H1 (cell line): ENCODE data around the gene SKAP2. TPM values are rescaled to one million over a fixed set of nuclear protein-coding genes. Genes with fewer than 3 reads are reported as not detected.

Experiments used
- CTCF ChIA-PET: fragments of 300-600 bp; sonication (Branson Sonifier 250); formaldehyde crosslinking; loops from one replicate; lab custom pipeline; 2021; ENCODE audit not compliant: partially characterized antibody; lab: Charles Lee
- POLR2A ChIA-PET: fragments of 300-600 bp; sonication (Branson Sonifier 250); formaldehyde crosslinking; loops from one replicate; lab custom pipeline; 2021; ENCODE audit warnings: inconsistent platforms; ENCODE audit not compliant: partially characterized antibody; lab: Charles Lee
- DNase-seq, 2 experiments: peaks; one replicate each; pipeline versions ENCODE4 v3.0.0 to v3.0.0-alpha.2; 2010 to 2022; ENCODE audit warnings: low spot score in 2 of 2, low read depth in 1 of 2, mixed read lengths in 1 of 2
- FAIRE-seq: peaks from 2 replicates; lab custom pipeline; 2011; peaks lifted over from hg19 to GRCh38; lab: Jason Lieb, UNC
- H2AFZ ChIP-seq: 2 replicates; pipeline ENCODE4 v1.8.1; 2012; ENCODE audit warnings: low read length, inconsistent platforms
- H2AK5ac ChIP-seq: 2 replicates; pipeline ENCODE4 v1.6.1; 2013; ENCODE audit warnings: low read depth, low read length
- H2BK120ac ChIP-seq: replicated peaks from 2 replicates; pipeline ENCODE3; 2013; ENCODE audit warnings: low read depth, low read length, inconsistent platforms
- H2BK12ac ChIP-seq: 2 replicates; pipeline ENCODE4 v1.6.1; 2013; ENCODE audit warnings: low read depth, low read length
- H2BK15ac ChIP-seq: 2 replicates; pipeline ENCODE4 v1.6.1; 2013; ENCODE audit warnings: low read length
- H2BK20ac ChIP-seq: 2 replicates; pipeline ENCODE4 v1.6.1; 2013; ENCODE audit warnings: low read length
- H2BK5ac ChIP-seq: 2 replicates; pipeline ENCODE4 v1.6.1; 2013; ENCODE audit warnings: low read depth, low read length
- H3K14ac ChIP-seq: 2 replicates; pipeline ENCODE4 v1.6.1; 2013; ENCODE audit warnings: inconsistent platforms; ENCODE audit not compliant: insufficient read length
- H3K18ac ChIP-seq: 2 replicates; pipeline ENCODE4 v1.6.1; 2013; ENCODE audit warnings: low read length; ENCODE audit errors: extremely low read depth
- H3K23ac ChIP-seq: 2 replicates; pipeline ENCODE4 v1.6.1; 2013; ENCODE audit warnings: inconsistent platforms; ENCODE audit not compliant: insufficient read length
- H3K23me2 ChIP-seq: 2 replicates; pipeline ENCODE4 v1.6.1; 2013; ENCODE audit warnings: low read depth, low read length
- H3K27ac ChIP-seq: 2 replicates; pipeline ENCODE4 v1.6.1; 2011; ENCODE audit warnings: low read depth, low read length, inconsistent platforms
- H3K27me3 ChIP-seq, 4 experiments: replicated peaks in 1 of 4; 1 replicate in 1 of 4; 2 replicates in 3 of 4; pipeline versions ENCODE4 v1.6.1 to v1.8.1; 2011 to 2013; ENCODE audit warnings: low read length in 3 of 4, mild to moderate bottlenecking in 3 of 4, inconsistent platforms in 2 of 4, mixed read lengths in 2 of 4, moderate library complexity in 1 of 4; ENCODE audit not compliant: control insufficient read depth in 3 of 4, insufficient read depth in 3 of 4; ENCODE audit errors: extremely low read depth in 1 of 4
- H3K36me3 ChIP-seq, 4 experiments: 2 replicates each; pipeline versions ENCODE4 v1.6.1 to v1.8.1; 2011 to 2013; ENCODE audit warnings: mild to moderate bottlenecking in 4 of 4, low read length in 3 of 4, moderate library complexity in 2 of 4, control low read depth in 1 of 4, inconsistent platforms in 1 of 4; ENCODE audit not compliant: insufficient read depth in 4 of 4, control insufficient read depth in 2 of 4
- H3K4ac ChIP-seq: replicated peaks from 2 replicates; pipeline ENCODE3; 2013; ENCODE audit warnings: low read length, low read depth, mixed read lengths, inconsistent platforms; ENCODE audit not compliant: insufficient read length
- H3K4me1 ChIP-seq, 4 experiments: replicated peaks in 1 of 4; 1 replicate in 1 of 4; 2 replicates in 3 of 4; pipeline versions ENCODE4 v1.6.1 to v1.8.1; 2011 to 2013; ENCODE audit warnings: low read length in 3 of 4, inconsistent platforms in 2 of 4, mixed read lengths in 1 of 4; ENCODE audit not compliant: insufficient read depth in 4 of 4, control insufficient read depth in 3 of 4
- H3K4me2 ChIP-seq, 2 experiments: 2 replicates each; pipeline versions ENCODE4 v1.6.1 to v1.8.1; 2011 to 2013; ENCODE audit warnings: low read depth in 2 of 2, low read length in 2 of 2, control low read depth in 1 of 2, inconsistent platforms in 1 of 2, mild to moderate bottlenecking in 1 of 2; ENCODE audit not compliant: insufficient read depth in 1 of 2
- H3K4me3 ChIP-seq, 4 experiments: fragments of 200-600, 300-600 bp in 1 of 4; sonication (generic), shearing (Covaris generic), sonication (Bioruptor Twin) in 1 of 4; 2 replicates each; pipeline versions ENCODE4 v1.5.1 to v1.8.1; 2011 to 2016; ENCODE audit warnings: low read length in 4 of 4, low read depth in 3 of 4, control low read depth in 2 of 4, inconsistent platforms in 2 of 4, mild to moderate bottlenecking in 2 of 4, mixed read lengths in 1 of 4, moderate library complexity in 1 of 4; ENCODE audit not compliant: insufficient read depth in 2 of 4; ENCODE audit errors: extremely low read depth in 1 of 4
- H3K56ac ChIP-seq: replicated peaks from 2 replicates; pipeline ENCODE3; 2013; ENCODE audit warnings: low read depth, mild to moderate bottlenecking, mixed read lengths, low read length, inconsistent platforms; ENCODE audit not compliant: insufficient read length
- H3K79me1 ChIP-seq: 2 replicates; pipeline ENCODE4 v1.6.1; 2013; ENCODE audit warnings: low read depth, low read length, control low read depth
- H3K79me2 ChIP-seq, 2 experiments: 2 replicates each; pipeline versions ENCODE4 v1.6.1 to v1.8.1; 2012 to 2013; ENCODE audit warnings: low read length in 2 of 2, mild to moderate bottlenecking in 2 of 2, inconsistent platforms in 1 of 2; ENCODE audit not compliant: insufficient read depth in 2 of 2, control insufficient read depth in 1 of 2
- H3K9ac ChIP-seq, 4 experiments: replicated peaks in 1 of 4; 1 replicate in 1 of 4; 2 replicates in 3 of 4; pipeline versions ENCODE4 v1.6.1 to v1.8.1; 2011 to 2013; ENCODE audit warnings: low read depth in 3 of 4, low read length in 3 of 4, control low read depth in 2 of 4, mild to moderate bottlenecking in 2 of 4, moderate library complexity in 2 of 4, inconsistent platforms in 1 of 4; ENCODE audit errors: extremely low read depth in 1 of 4
- H3K9me3 ChIP-seq, 2 experiments: 2 replicates each; pipeline versions ENCODE4 v1.6.1 to v1.8.1; 2012 to 2013; ENCODE audit warnings: mild to moderate bottlenecking in 2 of 2, moderate library complexity in 2 of 2, control low read depth in 1 of 2, inconsistent platforms in 1 of 2, low read depth in 1 of 2, low read length in 1 of 2, mixed read lengths in 1 of 2; ENCODE audit not compliant: insufficient read depth in 2 of 2
- H4K20me1 ChIP-seq, 2 experiments: replicated peaks in 1 of 2; 2 replicates each; pipeline versions ENCODE3 to v1.8.1; 2011 to 2013; ENCODE audit warnings: inconsistent platforms in 2 of 2, low read length in 2 of 2, mild to moderate bottlenecking in 1 of 2; ENCODE audit not compliant: insufficient read depth in 2 of 2, control insufficient read depth in 1 of 2
- H4K5ac ChIP-seq: 2 replicates; pipeline ENCODE4 v1.6.1; 2013; ENCODE audit warnings: low read length, low read depth, mixed read lengths, inconsistent platforms; ENCODE audit not compliant: insufficient read length
- H4K8ac ChIP-seq: 2 replicates; pipeline ENCODE4 v1.8.0; 2013; ENCODE audit warnings: mild to moderate bottlenecking, moderate library complexity, low read length, inconsistent platforms; ENCODE audit not compliant: insufficient read depth; ENCODE audit errors: extremely low read depth
- H4K91ac ChIP-seq: replicated peaks from 2 replicates; pipeline ENCODE3; 2013; ENCODE audit warnings: low read length, mixed read lengths, inconsistent platforms; ENCODE audit not compliant: insufficient read length
- EGR1 ChIP-seq: IDR thresholded peaks from 2 replicates; pipeline ENCODE4 v1.6.1; 2011; ENCODE audit warnings: low read depth, low read length, borderline replicate concordance
- JUND ChIP-seq: IDR thresholded peaks from 2 replicates; pipeline ENCODE4 v1.6.1; 2011; ENCODE audit warnings: mild to moderate bottlenecking, improper control_type of control experiment, low read length
- POLR2A ChIP-seq, 2 experiments: IDR thresholded peaks; 1 replicate in 1 of 2; 2 replicates in 1 of 2; pipeline ENCODE4 v1.6.1; 2011; ENCODE audit warnings: low read depth in 2 of 2, low read length in 2 of 2, mild to moderate bottlenecking in 2 of 2; ENCODE audit errors: control extremely low read depth in 1 of 2
- RAD21 ChIP-seq, 2 experiments: IDR thresholded peaks in 1 of 2; conservative IDR thresholded peaks in 1 of 2; 2 replicates each; pipeline ENCODE4 v1.6.1; 2011; ENCODE audit warnings: low read depth in 2 of 2, low read length in 2 of 2, improper control_type of control experiment in 1 of 2, inconsistent platforms in 1 of 2, mild to moderate bottlenecking in 1 of 2, moderate library complexity in 1 of 2
- TAF1 ChIP-seq: IDR thresholded peaks from 2 replicates; pipeline ENCODE4 v1.6.1; 2011; ENCODE audit warnings: mild to moderate bottlenecking, low read depth, low read length
- TBP ChIP-seq: IDR thresholded peaks from 2 replicates; pipeline ENCODE4 v1.6.1; 2011; ENCODE audit warnings: low read depth, low read length, improper control_type of control experiment
- YY1 ChIP-seq: IDR thresholded peaks from 2 replicates; pipeline ENCODE4 v1.6.1; 2011; ENCODE audit warnings: low read depth, mild to moderate bottlenecking, low read length
- WGBS, 2 experiments: shearing (Covaris generic) in 1 of 2; methylation state at CpG; one replicate each; pipeline versions ENCODE4 v1.1.6 to v1.1.7; 2013 to 2015; ENCODE audit warnings: low lambda C conversion rate in 2 of 2, mixed read lengths in 2 of 2, inconsistent platforms in 1 of 2, low coverage in 1 of 2, missing lambda C conversion rate in 1 of 2; ENCODE audit not compliant: insufficient replicate concordance in 2 of 2, insufficient coverage in 1 of 2, insufficient read length in 1 of 2; ENCODE audit errors: extremely low coverage in 1 of 2, missing lambda C conversion rate in 1 of 2; 5-methylcytosine and 5-hydroxymethylcytosine counted together
- polyA plus RNA-seq, 7 experiments: library from polyadenylated mRNA; depleted of rRNA in 3 of 7; stranded (reverse) in 5 of 7; unstranded in 2 of 7; fragments of >200 nt in 5 of 7; fragments of 200-250 nt in 2 of 7; gene quantifications; 1 replicate in 5 of 7; 2 replicates in 1 of 7; 4 replicates in 1 of 7; pipeline versions ENCODE4 v1.2.1 to v1.2.3, GENCODE V29; 2011 to 2013; ENCODE audit warnings: missing spikeins in 2 of 7, mixed read lengths in 2 of 7
- total RNA-seq: library from RNA; stranded (reverse); fragmentation: NEBNext Ultra II Directional; extraction: Animal tissue kit (Norgen Biotek cat#: 25700); gene quantifications from 2 replicates; pipeline ENCODE4 v1.2.1, GENCODE V29; 2021
- TF ChIP-seq, protein P1 (sequence below), 3 experiments: IDR thresholded peaks; 1 replicate in 2 of 3; 2 replicates in 1 of 3; pipeline versions ENCODE4 v1.5.1 to v1.6.1; 2011; ENCODE audit warnings: low read length in 3 of 3, mild to moderate bottlenecking in 3 of 3, inconsistent platforms in 2 of 3, low read depth in 1 of 3, moderate library complexity in 1 of 3; ENCODE audit not compliant: insufficient read depth in 1 of 3; ENCODE audit errors: control extremely low read depth in 1 of 3

SKAP2 gene
- total and polyA plus RNA-seq, 2 of the 8 experiments (the other 6 are each of a cell fraction or from before 2014, with no cell fraction given): 0.53 to 5.1 TPM

DNA sequence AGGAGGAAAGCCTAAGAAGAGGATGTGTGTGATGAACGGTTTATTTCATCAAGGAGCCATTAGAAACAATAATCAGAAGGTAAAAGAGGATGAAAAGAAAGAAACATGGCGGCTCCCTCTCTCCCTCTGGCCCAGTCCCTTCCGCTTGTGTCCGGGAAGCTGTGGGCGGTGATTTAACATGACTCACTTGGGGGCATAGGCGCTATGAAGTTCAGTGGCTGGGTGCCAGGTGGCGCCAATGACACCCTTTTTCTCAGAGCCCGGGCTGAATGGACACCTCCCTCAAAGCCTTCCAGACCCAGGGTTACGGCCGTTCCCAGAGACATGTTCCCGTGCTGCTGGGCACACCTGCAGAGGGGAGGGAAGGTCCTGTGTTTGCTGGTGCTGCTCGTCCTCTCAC lies 244.0 kb downstream of the SKAP2 start:
- DNase-seq: peak; percentile 53 to 74
- no peak overlapping the region for H3K4ac ChIP-seq
- no peaks in the 10 kb centered on the region for H3K23me2 ChIP-seq
- H3K18ac ChIP-seq: no peak overlapping the region
- no peak overlapping the region for H2BK5ac ChIP-seq
- H4K8ac ChIP-seq: no peak overlapping the region
- no peak overlapping the region for H2BK120ac ChIP-seq
- WGBS, 2 experiments: 49% methylated on average over 11 of the region's 12 CpGs; no CpG with 5 or more reads in 1 of the 2 experiments
- no peak overlapping the region for H4K5ac ChIP-seq
- no peaks in the 10 kb centered on the region for H3K79me2 ChIP-seq
- no peaks in the 10 kb centered on the region for H4K20me1 ChIP-seq
- no peak overlapping the region for H3K27ac ChIP-seq
- CTCF ChIA-PET: interaction anchor here (0.8 to 4.0 kb wide), 8 partner anchors 9 to 514 kb away, joined by 3 to 25 read pairs (median 3); no protein-coding TSS in a partner anchor
- peak overlapping the region; percentile 87; the same call in 1 of the 2 replicates for H2BK20ac ChIP-seq
- H3K4me1 ChIP-seq: peaks cover 0 to 5% (median 0%) of the 10 kb centered on the region in 4 experiments; a peak in 5 of 7 replicates
- H2BK15ac ChIP-seq: 0 out of 2 replicates have a peak overlapping the region, but pooled peaks have one; percentile 12
- no peak overlapping the region for H2AK5ac ChIP-seq
- POLR2A ChIA-PET: interaction anchor here (0.6 kb wide), 1 partner anchor 1360 kb away, joined by 3 read pairs; no protein-coding TSS in a partner anchor
- 0 out of 2 replicates have a peak, but pooled peaks have one; percentile 18 for TF ChIP-seq TBP
- TF ChIP-seq, protein P1, sequence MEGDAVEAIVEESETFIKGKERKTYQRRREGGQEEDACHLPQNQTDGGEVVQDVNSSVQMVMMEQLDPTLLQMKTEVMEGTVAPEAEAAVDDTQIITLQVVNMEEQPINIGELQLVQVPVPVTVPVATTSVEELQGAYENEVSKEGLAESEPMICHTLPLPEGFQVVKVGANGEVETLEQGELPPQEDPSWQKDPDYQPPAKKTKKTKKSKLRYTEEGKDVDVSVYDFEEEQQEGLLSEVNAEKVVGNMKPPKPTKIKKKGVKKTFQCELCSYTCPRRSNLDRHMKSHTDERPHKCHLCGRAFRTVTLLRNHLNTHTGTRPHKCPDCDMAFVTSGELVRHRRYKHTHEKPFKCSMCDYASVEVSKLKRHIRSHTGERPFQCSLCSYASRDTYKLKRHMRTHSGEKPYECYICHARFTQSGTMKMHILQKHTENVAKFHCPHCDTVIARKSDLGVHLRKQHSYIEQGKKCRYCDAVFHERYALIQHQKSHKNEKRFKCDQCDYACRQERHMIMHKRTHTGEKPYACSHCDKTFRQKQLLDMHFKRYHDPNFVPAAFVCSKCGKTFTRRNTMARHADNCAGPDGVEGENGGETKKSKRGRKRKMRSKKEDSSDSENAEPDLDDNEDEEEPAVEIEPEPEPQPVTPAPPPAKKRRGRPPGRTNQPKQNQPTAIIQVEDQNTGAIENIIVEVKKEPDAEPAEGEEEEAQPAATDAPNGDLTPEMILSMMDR (IDR thresholded peaks at IDR 0.05; ENCODE audit: control extremely low read depth in 1 of 3, insufficient read depth in 1 of 3, low read depth in 1 of 3, low read length in 3 of 3): peak; percentile 47 to 65 (median 63)
- 0 out of 2 replicates have a peak, but pooled peaks have one; percentile 9 for TF ChIP-seq EGR1
- no peak for TF ChIP-seq TAF1
- no peak for TF ChIP-seq POLR2A (IDR thresholded peaks at IDR 0.05; ENCODE audit: control extremely low read depth in 1 of 2, low read depth in 2 of 2, low read length in 2 of 2)
- TF ChIP-seq RAD21 (IDR thresholded peaks at IDR 0.05 in 1 of 2, conservative IDR thresholded peaks at IDR 0.05 in 1 of 2; ENCODE audit: low read depth in 2 of 2, low read length in 2 of 2): peak; percentile 46 to 61
- 0 out of 2 replicates have a peak, but pooled peaks have one; percentile 11 for TF ChIP-seq YY1
- peak; percentile 74 for TF ChIP-seq JUND
- H3K9me3 ChIP-seq: no peaks in the 10 kb centered on the region
- H3K23ac ChIP-seq: no peak overlapping the region
- H3K9ac ChIP-seq: no peak overlapping the region
- H4K91ac ChIP-seq: no peak overlapping the region
- H3K4me3 ChIP-seq: no peak overlapping the region
- H3K14ac ChIP-seq: no peak overlapping the region
- H3K36me3 ChIP-seq: no peaks in the 10 kb centered on the region
- H3K27me3 ChIP-seq: no peaks in the 10 kb centered on the region; a peak in 1 of 7 replicates
- H3K79me1 ChIP-seq: no peaks in the 10 kb centered on the region
- peak overlapping the region; percentile 77; the same call in 1 of the 2 replicates for H2AFZ ChIP-seq
- H3K4me2 ChIP-seq: no peak overlapping the region
- peak; percentile 65 for FAIRE-seq
- no peak overlapping the region; the same call in 1 of the 2 replicates for H2BK12ac ChIP-seq
- H3K56ac ChIP-seq: no peak overlapping the region
